ENCODE results near the gene RDH11.
A peak's percentile ranks its signal among the peaks of the same experiment; 100 is the strongest.
"Not testable (repeated sequence)": the region's sequence is repeated elsewhere in the genome, so short reads cannot be mapped to it uniquely, and the experiment has no call there.

The RDH11 gene

GRCh38 chr14:67721875-67722274 is 26.3 kb upstream of the RDH11 start:
- H3K9ac ChIP-seq (ENCODE audit: low read length): no peak overlapping the region
- no peak for TF ChIP-seq EZH2phosphoT487 (IDR thresholded peaks at IDR 0.05; ENCODE audit: low read length)
- no peak for TF ChIP-seq CTCF (IDR thresholded peaks at IDR 0.05; ENCODE audit: low read length)
- H3K27me3 ChIP-seq (replicated peaks; ENCODE audit: insufficient read depth, low read length): no peaks in the 10 kb centered on the region
- no peaks in the 10 kb centered on the region for H3K9me3 ChIP-seq (replicated peaks; ENCODE audit: insufficient read depth, low read length)
- H4K20me1 ChIP-seq (ENCODE audit: insufficient read depth, low read length): no peaks in the 10 kb centered on the region
- no peak overlapping the region for H3K4me3 ChIP-seq (ENCODE audit: low read length)
- H3K27ac ChIP-seq (ENCODE audit: low read length): no peak overlapping the region
- no peaks in the 10 kb centered on the region for H3K9me2 ChIP-seq (replicated peaks; ENCODE audit: insufficient read depth, low read length)
- no peaks in the 10 kb centered on the region for H3K79me2 ChIP-seq (ENCODE audit: low read length)
- no peaks in the 10 kb centered on the region for H3K36me3 ChIP-seq (replicated peaks; ENCODE audit: insufficient read depth, low read length)
- H3K4me1 ChIP-seq (ENCODE audit: low read length): peaks cover 10% of the 10 kb centered on the region
- no peak overlapping the region for H3K4me2 ChIP-seq (ENCODE audit: low read depth, low read length)
- DNase-seq: no peak
- 0 out of 2 replicates have a peak, but pooled peaks cover 5% of the 10 kb centered on the region for H3F3A ChIP-seq (ENCODE audit: insufficient read depth, low read length)
- no peak overlapping the region for H2AFZ ChIP-seq (ENCODE audit: low read length)

DNA sequence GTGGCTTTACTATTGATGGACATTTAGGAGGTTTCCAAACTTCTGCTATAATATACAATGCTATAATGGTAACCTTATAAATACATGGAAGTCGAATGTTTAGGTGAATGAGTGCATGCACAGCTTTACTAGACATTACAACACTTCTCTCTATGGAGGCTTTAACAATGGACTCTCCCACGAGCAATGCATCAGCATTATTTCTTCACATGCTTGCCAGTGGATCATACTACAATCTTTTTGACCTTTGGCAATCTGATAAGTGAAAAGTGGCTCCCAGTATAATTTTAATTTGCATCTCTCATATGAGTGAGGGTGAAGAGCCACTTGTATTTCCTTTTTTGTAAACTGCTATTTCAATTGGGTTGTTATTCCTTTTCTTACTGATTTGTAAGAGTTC is 24.3 kb upstream of the RDH11 start:
- H3K4me2 ChIP-seq (ENCODE audit: low read depth, low read length): peak overlapping the region; percentile 19; the same call in 1 of the 2 replicates
- H3K79me2 ChIP-seq (ENCODE audit: low read length): no peaks in the 10 kb centered on the region
- no peaks in the 10 kb centered on the region for H3K36me3 ChIP-seq (replicated peaks; ENCODE audit: insufficient read depth, low read length)
- H3K9me2 ChIP-seq (replicated peaks; ENCODE audit: insufficient read depth, low read length): no peaks in the 10 kb centered on the region
- 0 out of 2 replicates have a peak, but pooled peaks cover 5% of the 10 kb centered on the region for H3F3A ChIP-seq (ENCODE audit: insufficient read depth, low read length)
- no peak overlapping the region for H3K9ac ChIP-seq (ENCODE audit: low read length)
- H2AFZ ChIP-seq (ENCODE audit: low read length): no peak overlapping the region
- no peaks in the 10 kb centered on the region for H4K20me1 ChIP-seq (ENCODE audit: insufficient read depth, low read length)
- H3K27me3 ChIP-seq (replicated peaks; ENCODE audit: insufficient read depth, low read length): no peaks in the 10 kb centered on the region
- H3K9me3 ChIP-seq (replicated peaks; ENCODE audit: insufficient read depth, low read length): no peaks in the 10 kb centered on the region
- no peak for TF ChIP-seq CTCF (IDR thresholded peaks at IDR 0.05; ENCODE audit: low read length)
- TF ChIP-seq EZH2 (optimal IDR thresholded peaks at IDR 0.05; ENCODE audit: low read depth, low read length): no peak
- TF ChIP-seq EZH2phosphoT487 (IDR thresholded peaks at IDR 0.05; ENCODE audit: low read length): no peak
- H3K4me1 ChIP-seq (ENCODE audit: low read length): peaks cover 10% of the 10 kb centered on the region
- H3K4me3 ChIP-seq (ENCODE audit: low read length): no peak overlapping the region
- H3K27ac ChIP-seq (ENCODE audit: low read length): peak overlapping the region; percentile 26; the same call in 1 of the 2 replicates
- DNase-seq: no peak

DNA sequence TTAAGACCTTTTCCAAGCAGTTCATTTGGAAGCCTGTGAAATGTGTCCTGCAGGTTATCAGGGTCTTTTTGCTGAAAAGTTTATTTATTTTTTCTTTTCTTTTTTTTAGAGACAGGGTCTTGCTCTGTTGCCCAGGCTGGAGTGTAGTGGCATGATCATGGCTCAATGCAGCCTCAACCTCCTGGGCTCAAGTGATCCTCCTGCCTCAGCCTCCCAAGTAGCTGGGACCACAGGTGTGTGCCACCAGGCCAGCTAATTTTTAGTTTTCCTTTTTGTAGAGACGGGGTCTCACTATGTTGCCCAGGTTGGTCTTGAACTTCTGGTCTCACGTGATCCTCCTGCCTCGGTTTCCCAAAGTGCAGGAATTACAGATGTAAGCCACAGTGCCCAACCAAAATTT is 23.8 kb upstream of the RDH11 start:
- not testable (repeated sequence) for H3K9ac ChIP-seq (ENCODE audit: low read length); H3K4me1 ChIP-seq (ENCODE audit: low read length); H3K27me3 ChIP-seq (replicated peaks; ENCODE audit: insufficient read depth, low read length); H3K36me3 ChIP-seq (replicated peaks; ENCODE audit: insufficient read depth, low read length); H2AFZ ChIP-seq (ENCODE audit: low read length); H3K27ac ChIP-seq (ENCODE audit: low read length); H3K9me3 ChIP-seq (replicated peaks; ENCODE audit: insufficient read depth, low read length); DNase-seq; H3F3A ChIP-seq (ENCODE audit: insufficient read depth, low read length); H3K4me3 ChIP-seq (ENCODE audit: low read length); H4K20me1 ChIP-seq (ENCODE audit: insufficient read depth, low read length); H3K9me2 ChIP-seq (replicated peaks; ENCODE audit: insufficient read depth, low read length); H3K79me2 ChIP-seq (ENCODE audit: low read length); H3K4me2 ChIP-seq (ENCODE audit: low read depth, low read length)

GRCh38 chr14:67718265-67718664 is 22.7 kb upstream of the RDH11 start:
- Histone ChIP-seq H3K9me3 (replicated peaks; ENCODE audit: insufficient read depth, low read length) (no peaks in the 10 kb centered on the region), H3K36me3 (replicated peaks; ENCODE audit: insufficient read depth, low read length) (no peaks in the 10 kb centered on the region), H3K27ac (ENCODE audit: low read length) (no peak overlapping the region), H3K79me2 (ENCODE audit: low read length) (no peaks in the 10 kb centered on the region), H3K4me2 (ENCODE audit: low read depth, low read length) (no peak overlapping the region), H3F3A (ENCODE audit: insufficient read depth, low read length) (0 out of 2 replicates have a peak, but pooled peaks cover 5% of the 10 kb centered on the region), H3K27me3 (replicated peaks; ENCODE audit: insufficient read depth, low read length) (no peaks in the 10 kb centered on the region), H4K20me1 (ENCODE audit: insufficient read depth, low read length) (no peaks in the 10 kb centered on the region), H3K4me1 (ENCODE audit: low read length) (peaks cover 10% of the 10 kb centered on the region), H3K9me2 (replicated peaks; ENCODE audit: insufficient read depth, low read length) (no peaks in the 10 kb centered on the region), H3K9ac (ENCODE audit: low read length) (no peak overlapping the region), H3K4me3 (ENCODE audit: low read length) (no peak overlapping the region), H2AFZ (ENCODE audit: low read length) (no peak overlapping the region)
- no peak for DNase-seq
- TF ChIP-seq EZH2 (optimal IDR thresholded peaks at IDR 0.05; ENCODE audit: low read depth, low read length) (no peak), CTCF (IDR thresholded peaks at IDR 0.05; ENCODE audit: low read length) (no peak), EZH2phosphoT487 (IDR thresholded peaks at IDR 0.05; ENCODE audit: low read length) (no peak)
